ENCODE data around the gene MICAL3.
"Not testable (repeated sequence)": the region's sequence is repeated elsewhere in the genome, so short reads cannot be mapped to it uniquely, and the experiment has no call there.

The MICAL3 gene

GRCh38 chr22:17881366-17881765, 143.0 kb downstream of the MICAL3 start:
- intact Hi-C loops (cut with DNase I), result no loop called here
- peak in 2 of 10 donors; percentile 21 to 43 for DNase-seq

GRCh38 chr22:17880468-17880867, 143.9 kb downstream of the MICAL3 start:
- intact Hi-C loops (cut with DNase I), result no loop called here
- DNase-seq, result peak in 2 of 10 donors; percentile 43 to 59

GRCh38 chr22:17880020-17880419, 144.3 kb downstream of the MICAL3 start:
- DNase-seq, result peak in 2 of 10 donors; percentile 54 to 83
- intact Hi-C loops (cut with DNase I), result no loop called here

GRCh38 chr22:17878941-17879340, 145.4 kb downstream of the MICAL3 start:
- intact Hi-C loops (cut with DNase I), result no loop called here
- peak in 1 of 10 donors; percentile 39 for DNase-seq

GRCh38 chr22:17878186-17878694, 146.1 kb downstream of the MICAL3 start:
- intact Hi-C loops (cut with DNase I), result no loop called here
- DNase-seq, result peak in 2 of 10 donors; percentile 40 to 56

- DNase-seq; intact Hi-C loops (cut with DNase I): not testable (repeated sequence)
These were observed 147.2 kb downstream of the MICAL3 start for GRCh38 chr22:17876878-17877855.

- DNase-seq, result peak in 1 of 10 donors; percentile 68
These were observed 148.0 kb downstream of the MICAL3 start for GRCh38 chr22:17876306-17876831.

GRCh38 chr22:17875631-17876030, 148.7 kb downstream of the MICAL3 start:
- peak in 1 of 10 donors; percentile 74 for DNase-seq
- intact Hi-C loops (cut with DNase I), result no loop called here

More at GRCh38 chr22:17876306-17876831, 148.0 kb downstream of the MICAL3 start:
- intact Hi-C loops (cut with DNase I), result no loop called here

- intact Hi-C loops (cut with DNase I), result no loop called here
- DNase-seq, result peak in 1 of 10 donors; percentile 74
These were observed 149.2 kb downstream of the MICAL3 start for GRCh38 chr22:17875156-17875555.

GRCh38 chr22:17874231-17874905, 150.0 kb downstream of the MICAL3 start:
- intact Hi-C loops (cut with DNase I), result no loop called here
- peak in 2 of 10 donors; percentile 46 to 80 for DNase-seq

GRCh38 chr22:17873804-17874203, 150.6 kb downstream of the MICAL3 start:
- intact Hi-C loops (cut with DNase I), result no loop called here
- peak in 2 of 10 donors; percentile 33 to 51 for DNase-seq

GRCh38 chr22:17873116-17873515, 151.2 kb downstream of the MICAL3 start:
- intact Hi-C loops (cut with DNase I), result no loop called here
- peak in 1 of 10 donors; percentile 70 for DNase-seq

- intact Hi-C loops (cut with DNase I), result no loop called here
- DNase-seq, result peak in 1 of 10 donors; percentile 53
These were observed 151.9 kb downstream of the MICAL3 start for GRCh38 chr22:17872471-17872870.

GRCh38 chr22:17871726-17872458, 152.5 kb downstream of the MICAL3 start:
- intact Hi-C loops (cut with DNase I), result no loop called here
- peak; percentile 75 to 98 (median 86) for DNase-seq

- DNase-seq, result peak in 1 of 10 donors; percentile 53
- intact Hi-C loops (cut with DNase I), result no loop called here
These were observed 154.0 kb downstream of the MICAL3 start for GRCh38 chr22:17870407-17870806.

GRCh38 chr22:17869285-17870096, 154.9 kb downstream of the MICAL3 start:
- intact Hi-C loops (cut with DNase I), result no loop called here
- DNase-seq, result peak in 2 of 10 donors; percentile 7 to 8

GRCh38 chr22:17868771-17869170, 155.6 kb downstream of the MICAL3 start:
- peak in 1 of 10 donors; percentile 57 for DNase-seq
- intact Hi-C loops (cut with DNase I), result no loop called here

GRCh38 chr22:17867160-17867785, 157.1 kb downstream of the MICAL3 start:
- DNase-seq, result peak in 3 of 10 donors; percentile 45 to 83 (median 63)
- intact Hi-C loops (cut with DNase I), result no loop called here
